Kidney capillary endothelial cell (primary cell): ENCODE results near the gene DNAH14.
"Not testable (repeated sequence)": the region's sequence is repeated elsewhere in the genome, so short reads cannot be mapped to it uniquely, and the experiment has no call there.

Experiments
- DNase-seq: peaks from one replicate; pipeline ENCODE4 v3.0.0-alpha.2; 2018; ENCODE audit warnings: low spot score

DNAH14 gene

GRCh38 chr1:225347123-225347683 is 417.7 kb downstream of the DNAH14 start:
- no peak for DNase-seq

GRCh38 chr1:225348400-225348799 is 418.9 kb downstream of the DNAH14 start:
- no peak for DNase-seq

GRCh38 chr1:225349826-225350225 is 420.4 kb downstream of the DNAH14 start:
- no peak for DNase-seq

- DNase-seq = no peak
Observed at GRCh38 chr1:225350872-225351271, 421.4 kb downstream of the DNAH14 start.

- no peak for DNase-seq
Observed at GRCh38 chr1:225354906-225355305, 425.4 kb downstream of the DNAH14 start.

- no peak for DNase-seq
Observed at GRCh38 chr1:225355863-225356262, 426.4 kb downstream of the DNAH14 start.

GRCh38 chr1:225360119-225360518 is 430.6 kb downstream of the DNAH14 start:
- DNase-seq = no peak

- DNase-seq = no peak
Observed at GRCh38 chr1:225361176-225361575, 431.7 kb downstream of the DNAH14 start.

GRCh38 chr1:225362805-225363204 is 433.3 kb downstream of the DNAH14 start:
- DNase-seq = no peak

- no peak for DNase-seq
Observed at GRCh38 chr1:225364439-225364838, 435.0 kb downstream of the DNAH14 start.

- DNase-seq = no peak
Observed at GRCh38 chr1:225366018-225366417, 436.5 kb downstream of the DNAH14 start.

GRCh38 chr1:225366552-225366951 is 437.1 kb downstream of the DNAH14 start:
- no peak for DNase-seq

GRCh38 chr1:225368036-225368552 is 438.6 kb downstream of the DNAH14 start:
- no peak for DNase-seq

- DNase-seq = no peak
Observed at GRCh38 chr1:225371366-225372010, 442.0 kb downstream of the DNAH14 start.

GRCh38 chr1:225373155-225373554 is 443.7 kb downstream of the DNAH14 start:
- no peak for DNase-seq

GRCh38 chr1:225374996-225375395 is 445.5 kb downstream of the DNAH14 start:
- no peak for DNase-seq

- no peak for DNase-seq
Observed at GRCh38 chr1:225378880-225379279, 449.4 kb downstream of the DNAH14 start.

- no peak for DNase-seq
Observed at GRCh38 chr1:225380691-225381090, 451.2 kb downstream of the DNAH14 start.

- not testable (repeated sequence) for DNase-seq
Observed at GRCh38 chr1:225386860-225387259, 457.4 kb downstream of the DNAH14 start.

- no peak for DNase-seq
Observed at GRCh38 chr1:225388372-225388771, 458.9 kb downstream of the DNAH14 start.

GRCh38 chr1:225389843-225390242 is 460.4 kb downstream of the DNAH14 start:
- no peak for DNase-seq

- DNase-seq = no peak
Observed at GRCh38 chr1:225396357-225396756, 466.9 kb downstream of the DNAH14 start.

GRCh38 chr1:225400968-225401367 is 471.5 kb downstream of the DNAH14 start:
- DNase-seq = no peak
